ENCODE measurements around the gene CACNA2D1.

Gene CACNA2D1

GRCh38 chr7:82430500-82431465 lies 12.8 kb downstream of the CACNA2D1 start:
- TF ChIP-seq ZC3H10 (CRISPR knock-in tag; IDR thresholded peaks at IDR 0.05) (no peak), ISL1 (CRISPR knock-in tag; IDR thresholded peaks at IDR 0.05) (peak; percentile 38; the same call in 1 of the 2 replicates), TOX (CRISPR knock-in tag; IDR thresholded peaks at IDR 0.05; ENCODE audit: borderline replicate concordance) (no peak)
- peak; percentile 38 for ATAC-seq

- TF ChIP-seq, protein P1, sequence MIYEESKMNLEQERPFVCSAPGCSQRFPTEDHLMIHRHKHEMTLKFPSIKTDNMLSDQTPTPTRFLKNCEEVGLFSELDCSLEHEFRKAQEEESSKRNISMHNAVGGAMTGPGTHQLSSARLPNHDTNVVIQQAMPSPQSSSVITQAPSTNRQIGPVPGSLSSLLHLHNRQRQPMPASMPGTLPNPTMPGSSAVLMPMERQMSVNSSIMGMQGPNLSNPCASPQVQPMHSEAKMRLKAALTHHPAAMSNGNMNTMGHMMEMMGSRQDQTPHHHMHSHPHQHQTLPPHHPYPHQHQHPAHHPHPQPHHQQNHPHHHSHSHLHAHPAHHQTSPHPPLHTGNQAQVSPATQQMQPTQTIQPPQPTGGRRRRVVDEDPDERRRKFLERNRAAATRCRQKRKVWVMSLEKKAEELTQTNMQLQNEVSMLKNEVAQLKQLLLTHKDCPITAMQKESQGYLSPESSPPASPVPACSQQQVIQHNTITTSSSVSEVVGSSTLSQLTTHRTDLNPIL (CRISPR knock-in tag; IDR thresholded peaks at IDR 0.05; ENCODE audit: low read depth), result no peak
- TF ChIP-seq CSDC2 (CRISPR knock-in tag; IDR thresholded peaks at IDR 0.05) (no peak), ARNTL (CRISPR knock-in tag; IDR thresholded peaks at IDR 0.05; ENCODE audit: borderline replicate concordance, low read depth) (no peak), SNAI2 (CRISPR knock-in tag; IDR thresholded peaks at IDR 0.05) (no peak), TOX (CRISPR knock-in tag; IDR thresholded peaks at IDR 0.05; ENCODE audit: borderline replicate concordance) (no peak), ZFP30 (CRISPR knock-in tag; IDR thresholded peaks at IDR 0.05) (no peak), PPARA (CRISPR knock-in tag; IDR thresholded peaks at IDR 0.05; ENCODE audit: borderline replicate concordance) (no peak), ZNF8 (CRISPR knock-in tag; IDR thresholded peaks at IDR 0.05) (no peak), OSR1 (CRISPR knock-in tag; IDR thresholded peaks at IDR 0.05) (no peak), ZNF70 (CRISPR knock-in tag; IDR thresholded peaks at IDR 0.05) (no peak), ISL1 (CRISPR knock-in tag; IDR thresholded peaks at IDR 0.05) (no peak), ZFP3 (CRISPR knock-in tag; IDR thresholded peaks at IDR 0.05) (no peak), POU6F1 (CRISPR knock-in tag; IDR thresholded peaks at IDR 0.05; ENCODE audit: borderline replicate concordance, low read depth) (no peak), ESRRG (CRISPR knock-in tag; IDR thresholded peaks at IDR 0.05) (no peak)
- TF ChIP-seq, protein P2, sequence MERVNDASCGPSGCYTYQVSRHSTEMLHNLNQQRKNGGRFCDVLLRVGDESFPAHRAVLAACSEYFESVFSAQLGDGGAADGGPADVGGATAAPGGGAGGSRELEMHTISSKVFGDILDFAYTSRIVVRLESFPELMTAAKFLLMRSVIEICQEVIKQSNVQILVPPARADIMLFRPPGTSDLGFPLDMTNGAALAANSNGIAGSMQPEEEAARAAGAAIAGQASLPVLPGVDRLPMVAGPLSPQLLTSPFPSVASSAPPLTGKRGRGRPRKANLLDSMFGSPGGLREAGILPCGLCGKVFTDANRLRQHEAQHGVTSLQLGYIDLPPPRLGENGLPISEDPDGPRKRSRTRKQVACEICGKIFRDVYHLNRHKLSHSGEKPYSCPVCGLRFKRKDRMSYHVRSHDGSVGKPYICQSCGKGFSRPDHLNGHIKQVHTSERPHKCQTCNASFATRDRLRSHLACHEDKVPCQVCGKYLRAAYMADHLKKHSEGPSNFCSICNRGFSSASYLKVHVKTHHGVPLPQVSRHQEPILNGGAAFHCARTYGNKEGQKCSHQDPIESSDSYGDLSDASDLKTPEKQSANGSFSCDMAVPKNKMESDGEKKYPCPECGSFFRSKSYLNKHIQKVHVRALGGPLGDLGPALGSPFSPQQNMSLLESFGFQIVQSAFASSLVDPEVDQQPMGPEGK (CRISPR knock-in tag; IDR thresholded peaks at IDR 0.05; ENCODE audit: borderline replicate concordance), result no peak
- ATAC-seq, result no peak
These were observed 14.2 kb downstream of the CACNA2D1 start for GRCh38 chr7:82429408-82429807.

- peak; percentile 79 for ATAC-seq
- TF ChIP-seq ZNF70 (CRISPR knock-in tag; IDR thresholded peaks at IDR 0.05) (no peak), POU6F1 (CRISPR knock-in tag; IDR thresholded peaks at IDR 0.05; ENCODE audit: borderline replicate concordance, low read depth) (no peak), ARNTL (CRISPR knock-in tag; IDR thresholded peaks at IDR 0.05; ENCODE audit: borderline replicate concordance, low read depth) (no peak), ISL1 (CRISPR knock-in tag; IDR thresholded peaks at IDR 0.05) (peak; percentile 58; the same call in 1 of the 2 replicates), SNAI2 (CRISPR knock-in tag; IDR thresholded peaks at IDR 0.05) (no peak), ZFP30 (CRISPR knock-in tag; IDR thresholded peaks at IDR 0.05) (no peak), GLIS3 (CRISPR knock-in tag; IDR thresholded peaks at IDR 0.05) (no peak), ZFP3 (CRISPR knock-in tag; IDR thresholded peaks at IDR 0.05) (no peak)
These were observed 15.2 kb downstream of the CACNA2D1 start for GRCh38 chr7:82428186-82428961.

DNA sequence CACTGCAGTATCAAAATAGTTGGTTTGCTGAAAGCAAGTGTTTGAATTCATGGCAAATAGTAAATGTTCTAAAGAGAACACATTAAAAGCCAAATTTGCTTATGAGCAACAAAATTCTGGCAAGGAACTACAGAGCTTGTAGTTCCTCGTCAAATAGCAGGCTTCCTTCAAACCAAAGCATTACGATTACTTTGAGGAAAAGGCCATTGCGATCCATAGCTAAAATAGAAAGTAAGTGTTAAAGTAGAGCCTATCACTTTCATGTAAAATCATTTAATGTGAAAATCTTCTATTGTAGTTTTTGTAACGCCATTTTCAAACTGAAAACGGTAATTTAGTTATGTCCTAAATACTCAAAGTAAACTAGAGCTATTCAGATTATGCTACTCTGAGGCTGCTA lies 20.1 kb downstream of the CACNA2D1 start:
- TF ChIP-seq, protein P3, sequence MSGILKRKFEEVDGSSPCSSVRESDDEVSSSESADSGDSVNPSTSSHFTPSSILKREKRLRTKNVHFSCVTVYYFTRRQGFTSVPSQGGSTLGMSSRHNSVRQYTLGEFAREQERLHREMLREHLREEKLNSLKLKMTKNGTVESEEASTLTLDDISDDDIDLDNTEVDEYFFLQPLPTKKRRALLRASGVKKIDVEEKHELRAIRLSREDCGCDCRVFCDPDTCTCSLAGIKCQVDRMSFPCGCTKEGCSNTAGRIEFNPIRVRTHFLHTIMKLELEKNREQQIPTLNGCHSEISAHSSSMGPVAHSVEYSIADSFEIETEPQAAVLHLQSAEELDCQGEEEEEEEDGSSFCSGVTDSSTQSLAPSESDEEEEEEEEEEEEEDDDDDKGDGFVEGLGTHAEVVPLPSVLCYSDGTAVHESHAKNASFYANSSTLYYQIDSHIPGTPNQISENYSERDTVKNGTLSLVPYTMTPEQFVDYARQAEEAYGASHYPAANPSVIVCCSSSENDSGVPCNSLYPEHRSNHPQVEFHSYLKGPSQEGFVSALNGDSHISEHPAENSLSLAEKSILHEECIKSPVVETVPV (CRISPR knock-in tag; IDR thresholded peaks at IDR 0.05), result no peak
- TF ChIP-seq ZNF565 (CRISPR knock-in tag; conservative IDR thresholded peaks at IDR 0.05; ENCODE audit: low read depth), result no peak
- no peak for TF ChIP-seq ZFP30 (CRISPR knock-in tag; IDR thresholded peaks at IDR 0.05)
- no peak for TF ChIP-seq ARNTL (CRISPR knock-in tag; IDR thresholded peaks at IDR 0.05; ENCODE audit: borderline replicate concordance, low read depth)
- TF ChIP-seq POU6F1 (CRISPR knock-in tag; IDR thresholded peaks at IDR 0.05; ENCODE audit: borderline replicate concordance, low read depth), result no peak
- no peak for TF ChIP-seq ISL1 (CRISPR knock-in tag; IDR thresholded peaks at IDR 0.05)
- no peak for TF ChIP-seq OSR1 (CRISPR knock-in tag; IDR thresholded peaks at IDR 0.05)
- no peak for ATAC-seq

All from SK-N-SH treated with all-trans-retinoic acid at 6 μM for 48 hours (cell line).